DMS53 treated with DMSO at 0.1 percent for 48 hours (cell line): Measurements from ENCODE around the gene ALCAM.

Experiments
- DNase-seq: peaks from one replicate; lab custom pipeline; 2025; ENCODE audit not compliant: unreplicated experiment; lab: John Stamatoyannopoulos, UW

The ALCAM gene

GRCh38 chr3:105355408-105356061 lies 11.2 kb upstream of the ALCAM start:
- no peak for DNase-seq

DNA sequence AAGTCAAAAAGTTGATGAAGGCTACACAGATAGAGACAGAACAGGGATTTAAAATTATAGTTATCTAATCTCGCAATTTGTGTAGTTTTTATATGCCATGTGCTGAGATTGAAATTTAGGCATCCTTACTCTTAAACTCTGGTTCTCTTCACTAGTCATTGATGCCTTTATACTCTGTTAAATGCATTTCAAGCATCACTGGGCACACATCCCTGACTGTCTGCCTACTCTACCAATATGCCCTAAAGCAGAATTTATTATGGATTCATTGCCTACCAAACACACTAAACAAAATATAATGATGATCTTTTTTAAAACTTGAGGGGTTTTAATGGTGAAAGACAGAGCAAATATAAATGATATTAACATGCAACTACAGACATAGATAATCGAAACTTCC lies 10.3 kb upstream of the ALCAM start:
- DNase-seq, result no peak

GRCh38 chr3:105356988-105357387 lies 9.7 kb upstream of the ALCAM start:
- DNase-seq, result no peak

DNA sequence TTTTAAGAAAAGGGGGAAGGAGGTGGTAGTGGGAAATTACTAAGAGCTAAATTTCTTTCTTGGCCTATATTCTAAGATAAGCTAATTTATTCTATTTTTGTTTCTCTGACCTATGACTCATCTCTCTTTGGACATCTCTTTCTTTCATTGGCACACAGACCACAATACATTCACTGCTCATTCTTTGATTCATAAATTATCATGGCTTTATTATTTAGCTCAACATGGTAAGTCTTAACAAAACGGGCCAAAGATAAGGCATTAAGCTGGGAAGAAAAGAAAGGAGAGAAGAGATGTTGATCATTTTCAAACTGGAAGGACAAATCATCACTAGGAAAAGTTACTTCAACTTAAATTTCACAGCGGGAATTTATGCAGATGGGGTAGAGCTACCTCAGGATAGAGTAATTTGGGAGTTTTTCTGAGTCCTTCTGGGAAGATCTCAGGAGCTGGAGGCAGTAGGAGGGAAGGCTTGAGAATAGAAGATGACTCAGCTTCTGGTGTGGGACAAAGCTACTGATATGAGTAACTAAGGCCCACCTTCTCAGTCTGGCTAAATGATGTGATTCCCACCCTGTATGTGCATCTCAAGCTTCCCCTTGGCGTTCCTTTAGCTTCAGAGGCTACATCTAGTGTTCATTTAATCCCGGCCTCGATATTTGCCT lies 7.5 kb upstream of the ALCAM start:
- no peak for DNase-seq

DNA sequence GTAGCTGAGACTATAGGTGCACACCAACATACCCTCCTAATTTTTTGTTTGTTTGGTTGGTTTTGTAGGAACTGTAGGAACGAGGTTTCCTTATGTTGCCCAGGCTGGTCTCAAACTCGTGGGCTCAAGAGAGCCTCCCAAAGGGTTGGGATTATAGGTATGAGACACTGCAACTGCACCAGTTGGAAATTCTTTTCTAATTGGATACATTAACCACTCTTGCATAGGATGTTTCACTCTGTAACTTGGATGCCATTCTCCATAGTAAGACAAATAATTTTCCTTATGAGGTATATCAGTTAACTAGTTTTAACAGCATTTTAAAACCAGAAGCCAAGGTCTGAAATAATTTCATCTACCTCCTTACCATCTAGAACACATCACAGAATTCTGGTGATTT lies 6.7 kb upstream of the ALCAM start:
- no peak for DNase-seq

DNA sequence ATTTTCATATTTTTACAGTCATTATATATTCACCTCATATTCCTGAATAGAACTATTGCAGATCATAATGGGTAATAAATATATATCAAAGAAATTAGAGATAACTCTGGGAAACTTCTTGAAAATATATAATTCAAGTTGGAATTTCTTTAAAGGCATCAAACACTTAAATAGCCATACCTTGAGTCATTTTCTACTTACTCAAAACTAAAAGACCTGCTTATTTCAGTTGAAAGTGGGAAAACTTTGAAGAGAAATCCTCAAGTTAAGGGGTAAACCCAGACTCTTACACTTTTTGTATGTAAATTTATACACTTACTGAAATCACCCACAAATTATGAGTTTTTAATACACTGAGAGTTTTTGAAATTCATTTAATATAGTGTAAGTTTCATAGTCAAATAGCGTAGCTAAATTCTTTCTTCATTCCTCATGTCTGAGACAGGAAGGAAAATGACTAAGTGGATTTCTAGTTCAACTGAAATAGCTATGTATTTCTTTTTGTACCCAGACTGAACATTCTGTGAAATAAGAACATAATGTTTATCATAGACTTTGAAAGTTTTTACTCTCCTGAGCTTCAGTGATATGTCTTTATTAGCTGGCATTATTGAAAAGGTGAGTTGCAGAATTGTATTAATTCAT lies 4.6 kb upstream of the ALCAM start:
- DNase-seq, result no peak

GRCh38 chr3:105364128-105364527 lies 2.6 kb upstream of the ALCAM start:
- DNase-seq, result no peak

DNA sequence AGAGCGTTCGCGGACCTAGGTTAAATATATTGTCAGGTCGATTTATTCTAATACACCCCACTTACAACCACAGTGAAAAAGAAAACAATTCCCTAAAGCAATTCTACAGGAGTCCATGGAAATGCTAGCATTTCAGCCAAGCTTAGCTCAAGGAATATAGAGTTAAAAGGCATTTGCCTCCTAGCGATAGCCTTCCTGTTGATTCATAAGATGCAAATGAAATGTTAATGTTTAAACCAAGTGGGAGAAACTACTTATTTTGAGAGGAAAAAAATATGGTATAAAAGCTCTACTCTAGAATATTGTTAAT lies 1.7 kb upstream of the ALCAM start:
- DNase-seq, result no peak

DNA sequence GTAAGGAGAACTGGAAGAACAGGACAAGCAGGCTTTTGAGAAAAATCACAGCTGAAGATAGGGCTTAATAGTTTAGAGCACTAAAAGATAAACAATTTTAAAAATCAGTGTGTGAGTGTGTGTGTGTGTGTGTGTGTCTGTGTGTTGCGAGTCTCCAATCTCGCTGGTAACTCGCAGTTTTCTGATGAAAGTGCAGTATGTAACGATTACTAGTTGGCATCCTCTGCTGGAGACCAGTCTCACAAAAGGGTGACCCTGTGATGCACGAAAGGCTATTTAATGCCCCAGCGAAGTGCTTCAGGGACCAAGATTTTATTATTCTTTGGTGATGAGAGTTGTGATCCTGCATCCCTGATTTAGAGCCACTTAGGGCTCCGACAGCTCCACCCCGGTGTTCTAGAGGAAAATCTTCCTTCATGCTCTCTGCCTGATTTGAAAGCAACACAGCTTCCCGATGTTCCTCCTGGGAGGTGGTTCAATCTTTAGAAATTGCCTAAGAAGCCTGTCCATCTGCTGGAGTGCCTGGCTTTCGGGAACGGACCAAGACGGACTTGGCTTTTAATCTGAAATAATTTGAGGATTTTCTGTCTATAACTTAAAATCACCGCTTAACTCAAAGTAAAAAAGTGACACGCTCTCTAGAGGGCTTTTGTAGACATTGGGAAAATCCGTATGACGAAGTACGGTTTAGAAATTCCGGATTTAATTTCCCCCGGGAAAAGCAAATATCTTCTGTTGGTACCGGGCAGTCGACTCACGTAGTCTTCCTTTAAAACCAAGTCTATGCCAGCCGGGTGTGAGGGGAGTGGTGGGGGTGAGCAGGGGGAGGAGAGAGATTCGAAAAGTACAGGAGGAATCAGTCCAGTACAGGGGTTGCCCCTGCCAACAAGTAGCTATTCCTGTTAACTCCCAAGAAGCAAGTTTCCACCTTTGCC lies 1.1 kb upstream of the ALCAM start:
- DNase-seq, result peak; percentile 36

GRCh38 chr3:105367063-105367405 lies 325 bp downstream of the ALCAM start:
- peak; percentile 29 for DNase-seq

DNA sequence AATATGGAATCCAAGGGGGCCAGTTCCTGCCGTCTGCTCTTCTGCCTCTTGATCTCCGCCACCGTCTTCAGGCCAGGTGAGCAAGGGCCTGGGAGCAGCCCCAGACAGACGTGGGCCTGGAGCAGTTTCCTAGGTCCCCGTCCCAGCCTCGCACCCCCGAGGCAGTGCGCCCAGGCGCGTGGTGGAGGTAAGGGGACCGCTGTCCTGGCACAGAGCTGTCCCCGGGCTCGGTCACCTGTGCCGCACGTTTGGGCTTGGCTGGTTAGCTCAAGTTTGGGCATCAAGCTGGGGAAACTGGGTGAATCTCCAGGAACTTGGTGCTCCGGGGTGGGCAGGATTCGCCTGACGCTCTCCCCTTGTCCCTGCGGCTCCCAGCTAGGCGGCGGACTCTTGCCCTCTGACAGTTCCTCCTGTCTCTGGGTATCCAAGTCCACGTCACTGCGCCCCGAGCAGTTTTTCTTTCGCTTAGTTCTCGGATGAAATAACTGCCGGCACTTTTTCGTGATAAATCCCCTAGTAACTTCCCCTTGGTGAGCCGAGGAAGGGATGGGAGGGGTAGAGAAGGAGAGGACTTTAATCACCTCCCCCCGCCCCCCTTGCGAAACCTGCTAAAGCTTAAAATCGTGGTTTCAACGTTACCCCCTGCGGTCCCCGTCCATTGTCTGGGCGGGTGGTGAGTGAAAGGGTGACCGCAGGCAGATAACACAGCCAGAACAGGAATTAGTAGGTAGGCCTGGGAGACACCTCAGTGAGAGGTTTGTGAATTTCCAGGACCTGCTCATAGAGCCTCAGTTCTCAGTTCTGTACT lies 901 bp downstream of the ALCAM start:
- peak; percentile 7 for DNase-seq

GRCh38 chr3:105368566-105369499 lies 2.1 kb downstream of the ALCAM start:
- peak; percentile 66 for DNase-seq

DNA sequence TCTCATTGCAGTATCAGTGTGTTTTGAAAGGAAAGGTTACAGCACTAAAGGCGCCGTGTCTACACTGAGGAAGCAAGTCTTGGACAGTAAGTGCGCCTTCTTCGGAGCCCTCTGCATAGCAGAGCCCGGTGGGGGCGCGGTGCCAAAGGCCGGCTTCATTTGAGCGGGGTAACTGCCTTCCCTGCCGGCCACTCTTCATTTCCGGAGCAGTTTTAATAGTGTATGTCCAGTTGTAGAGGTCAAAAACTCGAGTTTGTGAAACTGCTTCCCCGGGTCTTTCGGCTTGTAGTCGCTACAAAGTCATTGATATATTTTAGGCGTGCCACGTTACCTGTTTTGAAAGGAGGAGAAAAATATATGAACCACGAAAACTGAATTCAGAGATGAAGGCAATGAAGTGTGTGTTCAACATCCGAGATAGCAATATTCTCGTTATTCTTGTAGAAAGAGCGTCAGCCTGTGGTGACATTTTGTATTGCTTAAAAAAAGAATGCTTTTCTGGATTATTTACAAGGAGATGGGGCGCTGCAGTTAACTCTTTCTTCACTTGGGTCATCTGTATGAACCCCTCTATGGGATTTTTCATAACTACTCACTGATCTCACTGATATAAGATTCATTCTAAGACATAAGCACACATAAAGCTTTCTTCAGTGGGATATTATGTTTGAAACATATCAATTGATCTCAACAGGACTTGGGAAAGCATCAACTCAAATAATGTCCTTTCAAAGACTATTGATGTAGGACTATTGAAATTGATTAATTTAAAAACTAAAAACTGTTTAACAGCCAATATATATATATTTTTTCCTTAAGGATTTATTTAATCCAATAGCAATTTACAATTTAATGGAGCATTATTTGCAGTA lies 3.0 kb downstream of the ALCAM start:
- peak; percentile 52 for DNase-seq

DNA sequence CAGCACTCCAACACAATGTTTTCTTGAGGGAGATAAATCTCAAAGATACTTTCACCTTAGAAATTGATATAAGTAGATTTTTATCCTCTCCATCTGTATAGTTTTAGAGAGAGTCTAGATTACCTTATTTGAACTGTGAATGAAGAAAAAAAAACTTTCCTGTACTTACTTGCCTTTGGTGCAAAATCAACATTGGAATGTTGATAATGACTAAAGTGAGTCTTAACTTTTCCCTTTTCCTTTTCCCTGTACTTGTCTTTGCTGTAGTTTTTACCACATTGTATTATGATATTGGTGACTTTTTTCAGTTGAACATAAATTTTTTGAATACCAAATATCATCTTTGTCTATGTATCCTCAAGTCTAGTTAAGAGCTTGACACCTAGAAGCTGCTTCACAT lies 6.7 kb downstream of the ALCAM start:
- DNase-seq, result no peak

- no peak for DNase-seq
These were observed 9.2 kb downstream of the ALCAM start for GRCh38 chr3:105375750-105376511.

GRCh38 chr3:105377716-105378115 lies 11.0 kb downstream of the ALCAM start:
- DNase-seq, result no peak

- no peak for DNase-seq
These were observed 18.5 kb downstream of the ALCAM start for GRCh38 chr3:105385179-105385578.
